Esophagus muscularis mucosa (tissue), 3 donors: ENCODE results near the gene CCR8.

Source experiments
- CTCF ChIP-seq, 3 experiments: fragments of 200-600 bp in 2 of 3; fragments of 450-650 bp in 1 of 3; sonication (generic) in 2 of 3; IDR thresholded peaks; one replicate each; pipeline ENCODE4 v1.5.1; 2017 to 2019; ENCODE audit warnings: antibody characterized with exemption in 3 of 3, mild to moderate bottlenecking in 2 of 3, moderate library complexity in 1 of 3
- POLR2A ChIP-seq: fragments of 450-650 bp; IDR thresholded peaks from one replicate; pipeline ENCODE4 v1.6.1; 2017; ENCODE audit warnings: antibody characterized with exemption, moderate library complexity, mild to moderate bottlenecking, low read depth

- TF ChIP-seq CTCF (IDR thresholded peaks at IDR 0.05) (peak in 2 of 3 experiments; percentile 8 to 45), POLR2A (no peak)
These were observed 48.6 kb downstream of the CCR8 start for GRCh38 chr3:39378088-39378487.
